ENCODE results near the gene LHX6.

GRCh38 chr9:122227575-122227900 is 1.2 kb downstream of the LHX6 start:
- TF ChIP-seq CTCF (IDR thresholded peaks at IDR 0.05) (no peak), POLR2A (IDR thresholded peaks at IDR 0.05) (no peak)
